GM18517 (cell line): ENCODE measurements around the gene DUSP12.

Source experiments
- ATAC-seq: cut with Tn5 transposase; IDR thresholded peaks from one replicate; pipeline ENCODE4 v1.9.1; 2021; ENCODE audit warnings: mild to moderate bottlenecking, moderate library complexity; ENCODE audit not compliant: unreplicated experiment

Gene DUSP12

DNA sequence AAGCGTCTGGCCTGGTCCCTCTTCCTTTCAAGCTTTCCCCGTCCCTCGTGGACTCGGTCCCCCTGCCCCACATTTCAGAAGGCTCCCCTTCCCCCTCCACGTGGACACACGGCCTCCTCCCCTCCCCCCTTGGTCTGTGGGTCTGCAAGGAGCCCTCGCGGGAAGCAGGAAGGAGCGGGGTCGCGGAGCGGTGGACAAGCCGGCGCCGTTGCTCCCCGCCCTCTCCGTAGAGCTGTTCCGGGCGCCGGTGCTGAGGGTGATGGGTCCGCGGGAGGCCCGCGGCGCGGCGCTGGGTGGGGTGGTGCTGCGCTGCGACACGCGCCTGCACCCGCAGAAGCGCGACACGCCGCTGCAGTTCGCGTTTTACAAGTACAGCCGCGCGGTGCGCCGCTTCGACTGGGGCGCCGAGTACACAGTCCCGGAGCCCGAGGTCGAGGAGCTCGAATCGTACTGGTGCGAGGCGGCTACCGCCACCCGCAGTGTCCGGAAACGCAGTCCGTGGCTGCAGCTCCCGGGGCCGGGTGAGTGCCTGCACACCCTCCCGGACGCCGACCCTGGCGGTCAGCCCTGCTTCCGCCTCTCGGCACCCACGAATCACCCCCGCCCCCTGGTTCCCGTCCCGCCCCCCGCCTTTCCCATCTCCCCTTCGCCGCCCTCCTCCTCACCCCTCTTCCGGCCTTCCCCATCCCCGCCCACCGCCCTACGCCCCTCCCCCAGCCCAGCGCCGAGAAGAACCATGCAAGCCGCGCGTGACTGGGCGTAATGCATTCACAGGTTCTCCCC is 22.9 kb upstream of the DUSP12 start:
- peak; percentile 46 for ATAC-seq

DNA sequence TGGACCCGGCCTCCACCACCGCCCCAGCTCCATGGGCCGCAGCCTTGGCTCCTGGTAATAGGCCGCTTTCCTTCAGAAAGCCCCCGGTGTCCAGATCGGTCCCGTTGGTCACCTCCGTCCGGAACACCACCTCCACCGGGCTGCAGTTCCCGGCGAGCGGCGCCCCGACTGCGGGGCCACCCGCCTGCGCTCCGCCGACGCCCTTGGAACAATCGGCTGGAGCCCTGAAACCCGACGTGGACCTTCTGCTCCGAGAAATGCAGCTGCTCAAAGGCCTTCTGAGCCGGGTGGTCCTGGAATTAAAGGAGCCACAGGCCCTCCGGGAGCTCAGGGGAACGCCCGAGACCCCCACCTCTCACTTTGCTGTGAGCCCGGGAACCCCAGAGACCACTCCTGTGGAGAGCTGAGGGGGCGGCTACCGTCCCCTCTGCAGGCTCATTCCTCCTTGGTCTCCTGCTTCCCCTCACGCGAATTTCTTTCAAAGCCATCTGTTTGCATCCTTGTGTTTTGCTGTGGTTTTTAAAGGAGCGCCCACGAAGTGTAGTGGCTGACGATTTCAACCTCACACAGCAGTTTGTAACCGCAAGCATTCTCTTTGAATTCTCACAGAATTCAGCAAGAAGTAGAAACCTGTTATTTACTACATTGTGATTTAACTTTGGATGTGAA is 22.2 kb upstream of the DUSP12 start:
- peak; percentile 22 for ATAC-seq

DNA sequence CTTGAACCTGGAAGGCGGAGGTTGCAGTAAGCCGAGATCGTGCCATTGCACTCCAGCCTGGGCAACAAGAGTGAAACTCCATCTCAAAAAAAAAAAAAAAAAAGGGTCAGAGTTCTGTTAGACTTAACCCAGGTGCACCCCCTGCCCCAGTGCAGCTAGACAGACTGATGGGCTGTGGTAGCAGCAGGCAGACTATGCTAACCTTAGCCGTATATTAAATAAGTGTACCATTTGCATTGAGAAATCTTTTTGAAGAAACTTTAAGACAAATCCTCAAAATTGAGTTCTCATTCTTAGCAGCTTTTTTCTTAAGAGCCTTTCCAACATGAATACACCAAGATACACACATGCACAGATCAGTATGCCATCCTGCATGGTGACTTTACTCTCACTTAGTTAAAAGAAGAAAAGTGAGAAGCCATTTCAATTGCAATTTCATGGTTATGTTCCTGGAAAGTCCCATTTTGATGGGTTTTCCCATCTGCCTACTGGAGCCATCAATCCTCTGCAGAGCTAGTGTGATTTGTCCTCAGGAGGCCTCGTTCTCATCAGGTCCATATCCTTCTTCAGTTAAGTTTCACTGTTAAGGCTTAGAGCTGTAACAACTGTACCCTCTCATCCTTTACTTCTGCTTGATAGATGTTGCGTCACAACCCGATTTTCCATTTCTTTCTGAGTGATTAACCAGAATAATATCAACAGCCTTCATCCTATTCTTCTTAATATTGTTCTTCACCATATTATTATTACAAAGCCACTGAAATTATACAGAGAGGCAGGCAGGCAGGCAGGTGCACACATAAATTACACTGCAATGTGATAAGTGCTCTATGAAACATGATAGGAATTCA is 21.0 kb upstream of the DUSP12 start:
- ATAC-seq: no peak

DNA sequence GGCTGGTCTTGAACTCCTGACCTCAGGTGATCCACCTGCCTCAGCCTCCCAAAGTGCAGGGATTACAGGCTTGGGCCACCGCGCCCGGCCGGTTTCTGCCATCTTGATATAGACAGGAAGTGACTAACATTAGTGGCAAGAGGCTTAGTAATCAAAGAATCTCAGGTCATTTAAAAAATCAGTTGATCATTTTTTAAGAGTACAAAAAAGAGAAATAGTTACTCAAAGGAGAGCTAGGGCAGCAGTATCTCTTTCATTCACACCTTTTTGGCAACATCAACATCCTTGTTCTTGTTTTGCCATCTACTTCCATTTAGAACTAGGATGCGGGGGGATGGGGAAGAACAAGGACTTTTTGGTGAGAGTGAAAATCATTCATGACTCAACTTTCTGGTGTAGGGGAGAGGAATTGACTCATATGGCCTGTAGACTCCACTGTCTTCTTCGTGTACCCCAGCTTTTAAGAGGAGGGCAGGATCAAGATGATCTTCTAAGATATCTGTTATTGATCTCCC is 19.5 kb upstream of the DUSP12 start:
- no peak for ATAC-seq

DNA sequence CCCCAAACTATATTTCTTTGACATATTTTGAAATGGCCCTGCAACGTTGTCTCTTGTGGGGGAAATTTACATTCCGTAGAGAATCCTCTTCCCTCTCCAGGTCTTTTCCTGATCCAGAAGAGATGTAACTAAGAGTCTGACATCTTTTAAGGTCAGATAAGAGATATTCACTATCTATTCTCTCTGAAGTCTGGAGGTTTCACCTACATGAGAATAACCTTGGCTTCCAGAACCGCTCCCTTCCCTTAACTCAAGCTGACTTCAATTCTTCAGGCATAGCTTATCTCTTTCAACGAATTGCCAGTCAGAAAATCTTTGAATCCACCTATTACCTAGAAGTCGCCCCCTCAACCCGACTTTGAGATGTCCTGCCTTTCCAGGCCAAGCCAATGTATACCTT is 18.3 kb upstream of the DUSP12 start:
- ATAC-seq: no peak

DNA sequence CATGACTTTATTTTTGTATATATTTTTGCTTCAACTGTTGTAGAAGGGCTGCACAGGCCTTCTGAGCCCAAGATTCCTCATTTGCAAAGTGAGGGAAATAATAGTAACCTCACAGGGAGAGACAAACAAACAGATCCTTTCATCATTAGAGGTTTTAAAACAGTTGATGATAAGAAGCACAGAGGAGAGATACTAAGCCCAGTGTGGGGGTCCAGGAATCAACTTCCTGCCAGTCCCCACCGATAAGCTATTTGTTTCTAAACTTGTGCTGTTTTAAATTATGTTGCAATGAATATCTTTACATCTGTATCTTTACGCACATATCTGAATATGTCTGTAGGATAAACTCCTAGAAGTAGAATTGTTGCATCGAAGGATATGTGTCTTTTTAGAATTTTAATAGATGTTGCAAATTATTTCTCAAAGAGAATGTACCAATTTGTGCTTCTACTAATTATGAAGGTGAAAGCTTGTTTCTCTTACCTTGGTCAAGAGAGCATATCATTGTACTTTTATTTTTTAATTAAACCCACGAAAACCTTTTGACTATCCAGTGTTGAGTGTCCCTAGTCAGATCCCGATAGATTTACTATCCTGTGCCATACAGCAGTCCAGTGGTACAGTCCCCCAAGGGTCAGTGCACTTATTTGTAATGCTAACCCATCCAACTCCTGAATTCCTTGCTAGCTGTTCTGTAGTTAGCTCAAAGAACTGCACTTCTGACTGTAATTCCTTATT is 17.4 kb upstream of the DUSP12 start:
- ATAC-seq: no peak

DNA sequence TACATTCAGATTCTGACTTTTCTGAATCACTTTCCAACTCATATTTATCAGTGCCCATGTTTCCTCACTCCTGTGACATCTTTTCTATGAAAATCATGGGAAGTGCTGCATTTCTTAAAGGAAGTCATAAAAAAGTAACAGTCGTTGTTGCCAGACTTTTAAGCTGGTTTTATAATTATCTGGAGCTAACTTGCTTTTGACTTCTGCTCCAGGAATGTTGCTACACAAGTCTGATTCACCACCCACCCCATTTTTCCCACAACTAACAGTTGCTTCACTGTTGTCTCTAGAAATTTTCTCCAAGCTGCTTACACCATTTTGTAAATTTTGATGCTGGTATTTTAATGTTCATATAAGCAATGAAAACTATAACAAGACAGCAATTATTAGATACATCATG is 16.1 kb upstream of the DUSP12 start:
- ATAC-seq: no peak

DNA sequence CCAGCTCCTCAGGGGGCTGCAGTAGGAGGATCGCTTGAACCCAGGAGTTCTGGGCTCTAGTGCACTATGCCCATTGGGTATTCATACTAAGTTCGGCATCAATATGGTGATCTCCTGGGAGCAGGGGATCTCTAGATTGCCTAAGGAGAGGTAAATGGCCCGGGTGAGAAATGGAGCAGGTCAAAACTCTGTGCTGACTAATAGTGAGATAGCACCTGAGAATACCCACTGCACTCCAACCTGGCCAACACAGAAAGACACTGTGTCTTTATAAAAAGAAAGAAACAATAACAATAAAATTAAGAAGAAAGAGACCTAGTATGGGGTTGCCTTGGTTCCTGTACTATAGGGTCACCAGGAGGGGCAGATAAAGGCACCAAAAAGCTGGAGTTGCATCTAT is 13.7 kb upstream of the DUSP12 start:
- ATAC-seq: no peak

DNA sequence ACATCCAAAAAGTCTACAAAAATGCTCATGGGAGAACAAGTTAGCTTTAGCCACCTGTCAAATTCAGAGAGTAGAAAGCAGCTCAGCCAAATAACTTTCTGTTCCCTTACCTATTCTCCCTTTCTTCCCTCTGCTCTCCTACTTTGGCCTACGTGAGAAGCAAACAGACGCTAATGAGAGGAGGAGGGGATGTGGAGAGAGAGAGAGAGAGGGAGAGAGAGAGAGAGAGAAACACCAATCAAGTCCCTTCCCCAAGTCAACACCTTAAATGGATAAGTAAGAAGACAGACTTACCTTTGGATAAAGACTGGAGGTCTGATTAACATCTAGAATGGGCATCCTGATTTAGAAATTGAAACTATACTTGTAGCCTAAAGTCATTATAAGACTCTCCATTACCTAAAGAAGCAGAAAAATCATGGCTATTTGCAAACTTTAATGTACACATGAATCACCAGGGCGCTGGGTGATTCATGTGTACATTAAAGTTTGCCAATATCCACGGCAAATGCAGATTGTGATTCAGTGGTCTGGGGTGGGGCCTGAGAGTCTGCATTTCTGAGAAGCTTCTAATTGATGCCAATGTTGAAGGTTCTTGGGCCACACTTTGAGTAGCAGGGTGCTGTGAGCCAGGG is 13.1 kb upstream of the DUSP12 start:
- ATAC-seq: no peak

DNA sequence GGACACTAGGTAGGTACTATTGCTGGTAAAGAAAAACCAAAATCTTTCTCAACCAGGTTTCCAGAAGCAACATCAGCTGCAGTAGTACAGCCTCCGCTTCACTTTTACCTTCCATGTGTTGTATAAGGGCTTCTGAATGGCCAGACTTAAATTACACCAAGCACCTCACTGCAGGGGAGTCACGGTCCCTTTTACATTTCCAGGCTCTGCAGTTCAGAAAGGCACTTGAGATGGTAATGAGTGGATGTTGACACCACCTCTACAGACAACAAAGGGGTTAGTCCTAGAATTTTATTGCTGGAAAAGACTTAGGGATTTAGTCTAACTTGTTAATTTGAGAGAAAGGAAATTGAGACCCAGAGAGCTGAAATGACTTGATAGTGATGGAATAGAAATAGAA is 12.0 kb upstream of the DUSP12 start:
- no peak for ATAC-seq

DNA sequence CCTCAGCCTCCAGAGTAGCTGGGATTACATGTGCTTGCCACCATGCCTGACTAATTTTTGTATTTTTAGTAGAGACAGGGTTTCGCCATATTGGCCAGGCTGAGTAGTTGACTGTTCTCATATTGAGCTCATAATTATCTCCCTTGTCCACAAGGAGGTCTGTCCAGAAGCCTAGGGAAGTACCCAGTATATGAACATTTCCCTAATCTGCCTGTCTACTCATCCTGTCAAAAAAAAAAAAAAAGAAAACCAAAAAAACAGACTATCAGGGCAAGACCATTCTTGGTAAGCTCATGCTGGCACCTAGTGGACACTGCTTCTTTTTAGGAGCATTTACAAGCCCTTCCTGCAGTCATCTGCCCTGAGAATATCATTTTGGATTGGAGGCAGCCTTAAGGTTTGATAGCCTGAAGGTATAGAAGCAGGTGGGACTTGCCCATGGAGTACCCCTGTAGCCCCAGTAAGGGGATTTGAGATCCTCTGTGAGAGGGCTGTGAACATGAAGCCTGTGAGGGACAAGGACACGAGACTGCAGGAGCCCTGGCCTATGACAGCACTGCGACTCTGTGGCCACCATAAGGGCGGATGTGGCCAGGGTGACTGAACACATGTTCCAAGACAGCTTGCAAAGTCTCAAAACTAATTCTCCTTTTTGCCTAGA is 10.8 kb upstream of the DUSP12 start:
- peak; percentile 56 for ATAC-seq

DNA sequence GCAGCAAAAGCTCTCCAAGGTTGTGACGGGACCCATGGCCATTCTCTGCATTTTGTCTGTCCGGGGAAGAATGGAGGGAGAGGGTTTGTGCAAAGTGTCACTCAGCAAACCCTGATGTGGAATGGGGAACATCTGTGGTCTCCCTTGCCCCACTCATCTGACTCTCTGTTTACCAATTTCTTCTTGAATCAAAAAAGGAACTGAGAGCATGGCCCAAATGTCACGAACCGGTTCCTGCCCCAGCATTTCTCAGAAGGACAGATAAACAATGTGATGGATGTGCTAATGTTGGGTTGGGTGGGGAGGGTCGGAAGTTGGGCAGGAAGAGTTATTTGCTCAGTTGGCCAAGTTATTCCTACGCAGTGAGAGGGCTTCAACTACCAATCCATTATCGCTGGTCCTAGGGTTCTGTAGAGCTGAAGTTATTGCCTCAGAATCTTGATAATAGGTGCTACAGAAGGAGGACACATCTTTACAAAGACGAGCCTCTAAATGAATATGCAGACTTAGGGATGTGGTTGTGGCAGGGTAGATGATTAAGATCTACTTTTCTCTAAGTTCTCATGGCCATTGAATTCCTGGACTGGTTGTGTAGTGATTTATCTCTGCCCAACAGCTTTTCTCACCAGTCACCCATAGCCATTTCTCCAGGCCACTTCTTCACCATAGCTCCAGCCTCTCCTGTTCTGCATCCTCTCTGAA is 9.6 kb upstream of the DUSP12 start:
- no peak for ATAC-seq

DNA sequence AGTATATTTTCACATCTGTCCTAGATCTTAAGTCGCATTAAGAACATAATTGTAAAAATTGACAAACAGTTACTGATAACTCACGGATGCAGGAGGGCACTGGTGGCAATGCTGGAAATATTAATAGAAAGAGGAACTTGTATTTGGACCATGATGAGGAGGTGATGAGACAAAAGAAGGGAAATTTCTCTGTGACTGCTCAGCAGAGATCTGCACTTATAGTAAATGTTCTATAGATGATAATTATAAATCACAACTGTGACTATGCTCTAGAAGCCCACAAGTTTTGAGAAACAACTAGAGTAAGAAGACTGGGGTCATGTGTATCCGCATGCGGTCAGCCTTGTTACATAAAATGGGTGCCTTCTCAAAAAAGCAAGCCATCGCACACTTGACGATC is 8.7 kb upstream of the DUSP12 start:
- no peak for ATAC-seq

DNA sequence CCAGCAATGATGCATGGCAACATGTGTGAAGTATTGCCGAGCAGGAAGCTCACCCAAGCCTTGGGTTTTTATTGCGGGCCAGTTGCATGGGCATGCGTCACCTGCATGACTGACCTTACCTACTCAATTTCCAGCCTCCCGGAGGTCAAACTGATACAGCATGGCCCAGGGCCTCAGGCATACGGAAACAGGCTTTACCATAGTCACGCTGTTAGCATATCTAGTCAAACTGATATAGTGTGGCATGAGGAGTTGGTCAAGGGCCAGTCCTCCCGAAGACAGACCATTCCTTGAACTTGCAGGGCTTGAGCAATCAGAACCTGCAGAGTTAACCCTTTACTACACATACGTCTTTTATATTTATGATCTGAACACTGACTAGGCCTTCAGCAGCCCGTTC is 6.4 kb upstream of the DUSP12 start:
- ATAC-seq: no peak

DNA sequence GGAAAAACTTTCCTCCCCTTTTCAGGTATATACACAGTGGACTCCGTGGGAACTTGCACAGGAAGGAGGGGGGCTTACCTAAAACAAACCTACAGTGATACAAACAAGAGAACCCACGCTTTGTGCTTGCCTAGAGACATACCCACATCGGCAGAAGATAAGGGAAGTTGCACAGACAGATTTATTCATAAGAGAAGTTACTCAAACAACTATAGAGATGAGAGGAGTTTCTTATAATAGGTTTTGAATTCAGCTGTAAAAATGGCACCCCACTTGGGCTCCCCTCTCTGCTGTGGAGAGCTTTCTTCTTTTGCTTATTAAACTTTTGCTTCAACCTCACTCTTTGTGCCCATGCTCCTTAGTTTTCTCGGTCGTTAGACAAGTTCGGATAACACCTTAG is 1.8 kb upstream of the DUSP12 start:
- ATAC-seq: no peak

DNA sequence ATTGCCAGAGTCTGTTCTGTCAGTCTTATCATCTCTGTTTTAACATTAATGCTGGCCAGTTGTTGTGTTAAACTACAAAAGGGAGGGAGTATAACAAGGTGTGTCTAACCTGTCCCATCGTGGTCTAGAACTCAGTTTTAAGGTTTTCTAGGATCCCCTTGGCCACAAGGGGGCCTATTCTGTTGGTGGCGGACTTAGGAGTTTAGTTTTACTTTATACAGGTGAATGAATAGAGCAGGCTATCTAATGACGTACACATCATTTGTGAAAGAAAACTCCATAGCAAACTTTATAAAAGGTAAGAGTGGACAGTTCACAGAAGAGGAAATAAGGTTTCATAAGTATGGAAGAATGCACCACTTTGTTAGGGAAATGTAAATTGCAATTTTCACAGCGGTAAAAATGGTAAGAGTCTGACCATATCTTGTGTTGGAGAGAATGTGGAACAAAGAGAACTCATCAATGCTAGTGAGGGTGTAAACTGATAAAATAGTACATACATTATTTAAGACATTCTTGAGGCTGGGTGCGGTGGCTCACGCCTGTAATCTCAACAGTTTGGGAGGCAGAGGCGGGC is 14.0 kb downstream of the DUSP12 start:
- no peak for ATAC-seq

DNA sequence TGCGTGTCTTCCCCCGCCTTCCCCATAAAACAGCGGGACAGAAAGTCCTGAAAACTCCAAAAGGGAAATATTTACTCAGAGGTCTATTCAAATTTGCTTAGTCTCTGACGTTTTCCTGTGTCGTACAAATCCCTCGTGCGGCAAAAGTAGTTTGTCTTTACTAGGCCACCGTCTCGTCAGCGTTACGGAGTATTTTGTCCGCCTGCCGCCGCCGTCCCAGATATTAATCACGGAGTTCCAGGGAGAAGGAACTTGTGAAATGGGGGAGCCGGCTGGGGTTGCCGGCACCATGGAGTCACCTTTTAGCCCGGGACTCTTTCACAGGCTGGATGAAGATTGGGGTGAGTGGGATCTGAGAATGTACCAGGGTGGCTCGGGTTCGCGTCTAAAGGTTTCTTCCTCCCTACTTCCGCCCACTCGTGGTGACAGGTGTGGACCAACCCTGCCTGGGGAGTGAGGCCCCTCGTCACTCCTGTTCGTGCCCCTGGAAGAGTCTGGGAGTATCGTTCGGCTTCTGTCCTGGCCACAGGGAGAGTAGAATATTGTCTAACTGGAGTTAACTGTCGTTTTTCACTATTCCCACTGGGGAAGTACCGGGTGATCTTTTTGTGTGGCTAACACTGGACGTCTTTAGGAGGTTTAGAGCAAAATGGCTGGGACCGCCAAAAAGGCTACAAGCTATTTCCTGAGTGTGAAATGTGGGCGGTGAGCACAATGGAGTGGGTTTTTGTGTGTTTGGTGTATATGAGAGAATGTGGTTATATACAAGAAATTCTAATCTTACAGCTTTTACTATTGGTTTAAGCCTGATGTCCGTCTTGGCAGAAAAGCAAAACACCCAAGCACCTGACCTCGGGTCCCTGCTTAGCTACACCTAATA is 16.8 kb downstream of the DUSP12 start, which contains the start of gene ATF6:
TSS of gene ATF6 (plus strand) at position 219 of the 880 bp plus-strand sequence. CDS start at position 260, 41 bp downstream.
- ATAC-seq: peak; percentile 63

DNA sequence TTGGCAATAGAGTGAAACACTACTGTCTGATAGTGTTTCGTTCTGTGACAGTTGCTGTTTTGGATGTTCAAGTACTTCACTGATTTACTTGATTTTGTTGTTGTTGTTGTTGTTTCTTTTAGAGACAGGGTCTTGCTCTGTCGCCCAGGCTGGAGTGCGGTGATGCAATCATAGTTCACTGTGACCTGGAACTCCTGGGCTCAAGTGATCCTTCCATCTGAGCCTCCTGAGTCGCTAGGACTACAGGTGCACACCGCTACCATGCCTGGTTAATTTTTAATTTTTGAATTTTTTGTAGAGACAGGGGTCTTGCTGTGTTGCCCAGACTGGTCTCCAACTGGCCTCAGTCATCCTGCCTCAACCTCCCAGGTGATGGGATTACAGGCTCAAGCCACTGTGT is 18.9 kb downstream of the DUSP12 start:
- ATAC-seq: no peak
